Hepatocyte (in vitro differentiated cells): Measurements from ENCODE around the gene STK17B. TPM values are rescaled to one million over a fixed set of nuclear protein-coding genes. Genes with fewer than 3 reads are reported as not detected.
A peak's percentile ranks its signal among the peaks of the same experiment; 100 is the strongest.

Source experiments
- DNase-seq: peaks from one replicate; pipeline ENCODE4 v3.0.0-alpha.2; 2016; ENCODE audit warnings: low spot score
- H2AFZ ChIP-seq: fragments of 200-600 bp; sonication (generic); 2 replicates; pipeline ENCODE4 v1.6.0; 2016; ENCODE audit warnings: antibody characterized with exemption, mild to moderate bottlenecking
- H3K27ac ChIP-seq: fragments of 200-600 bp; sonication (generic); 2 replicates; pipeline ENCODE4 v1.5.1; 2016; ENCODE audit warnings: mild to moderate bottlenecking
- H3K27me3 ChIP-seq: fragments of 200-600 bp; sonication (generic); 2 replicates; pipeline ENCODE4 v1.6.1; 2016
- H3K36me3 ChIP-seq: fragments of 200-600 bp; sonication (generic); replicated peaks from 2 replicates; pipeline ENCODE4 v1.5.1; 2016; ENCODE audit warnings: low read depth; ENCODE audit not compliant: insufficient read depth
- H3K4me1 ChIP-seq: fragments of 200-600 bp; sonication (generic); 2 replicates; pipeline ENCODE4 v1.5.1; 2016; ENCODE audit warnings: mild to moderate bottlenecking, moderate library complexity; ENCODE audit not compliant: insufficient read depth
- H3K4me2 ChIP-seq: fragments of 200-600 bp; sonication (generic); 2 replicates; pipeline ENCODE4 v1.6.0; 2016
- H3K4me3 ChIP-seq: fragments of 200-600 bp; sonication (generic); 2 replicates; pipeline ENCODE4 v1.5.1; 2016; ENCODE audit warnings: mild to moderate bottlenecking
- H3K79me2 ChIP-seq: fragments of 200-600 bp; sonication (generic); 2 replicates; pipeline ENCODE4 v1.6.0; 2017; ENCODE audit warnings: mild to moderate bottlenecking
- H3K9me2 ChIP-seq: fragments of 200-600 bp; sonication (generic); replicated peaks from 2 replicates; pipeline ENCODE4 v1.6.0; 2017; ENCODE audit warnings: mild to moderate bottlenecking; ENCODE audit not compliant: insufficient read depth
- H3K9me3 ChIP-seq: fragments of 200-600 bp; sonication (generic); 2 replicates; pipeline ENCODE4 v1.5.1; 2016; ENCODE audit warnings: low read depth, mild to moderate bottlenecking
- H4K20me1 ChIP-seq: fragments of 200-600 bp; sonication (generic); 2 replicates; pipeline ENCODE4 v1.6.0; 2016; ENCODE audit warnings: mild to moderate bottlenecking; ENCODE audit not compliant: insufficient read depth, poor library complexity, severe bottlenecking
- EZH2 ChIP-seq: fragments of 200-600 bp; sonication (generic); IDR thresholded peaks from 2 replicates; pipeline ENCODE4 v1.6.1; 2016; ENCODE audit warnings: antibody characterized with exemption, mild to moderate bottlenecking, borderline replicate concordance
- EZH2phosphoT487 ChIP-seq: fragments of 200-600 bp; sonication (generic); IDR thresholded peaks from one replicate; pipeline ENCODE4 v1.6.1; 2018; ENCODE audit warnings: antibody characterized with exemption, mild to moderate bottlenecking, low read depth, moderate library complexity; ENCODE audit not compliant: unreplicated experiment, severe bottlenecking
- WGBS: methylation state at CpG from one replicate; pipeline ENCODE4 v1.1.6; 2016; ENCODE audit warnings: low lambda C conversion rate; ENCODE audit errors: missing lambda C conversion rate; 5-methylcytosine and 5-hydroxymethylcytosine counted together
- polyA plus RNA-seq: library from polyadenylated mRNA; unstranded; fragments of >200 nt; fragmentation: Nextera tagmentation; extraction: Ambion mirVana; gene quantifications from 2 replicates; pipeline ENCODE4 v1.2.1, GENCODE V29; 2016
- total RNA-seq: library from RNA; depleted of rRNA; stranded (reverse); fragments of >200 nt; gene quantifications from 2 replicates; pipeline ENCODE4 v1.2.3, GENCODE V29; 2014
- TF ChIP-seq, protein P1 (sequence below): fragments of 200-600 bp; sonication (generic); IDR thresholded peaks from 2 replicates; pipeline ENCODE4 v1.5.1; 2016; ENCODE audit warnings: antibody characterized with exemption, mild to moderate bottlenecking; ENCODE audit not compliant: poor library complexity

STK17B gene
- total RNA-seq (32.4 and 45.5 TPM in 2 replicates), polyA plus RNA-seq (6.4 and 7.2 TPM in 2 replicates)

DNA sequence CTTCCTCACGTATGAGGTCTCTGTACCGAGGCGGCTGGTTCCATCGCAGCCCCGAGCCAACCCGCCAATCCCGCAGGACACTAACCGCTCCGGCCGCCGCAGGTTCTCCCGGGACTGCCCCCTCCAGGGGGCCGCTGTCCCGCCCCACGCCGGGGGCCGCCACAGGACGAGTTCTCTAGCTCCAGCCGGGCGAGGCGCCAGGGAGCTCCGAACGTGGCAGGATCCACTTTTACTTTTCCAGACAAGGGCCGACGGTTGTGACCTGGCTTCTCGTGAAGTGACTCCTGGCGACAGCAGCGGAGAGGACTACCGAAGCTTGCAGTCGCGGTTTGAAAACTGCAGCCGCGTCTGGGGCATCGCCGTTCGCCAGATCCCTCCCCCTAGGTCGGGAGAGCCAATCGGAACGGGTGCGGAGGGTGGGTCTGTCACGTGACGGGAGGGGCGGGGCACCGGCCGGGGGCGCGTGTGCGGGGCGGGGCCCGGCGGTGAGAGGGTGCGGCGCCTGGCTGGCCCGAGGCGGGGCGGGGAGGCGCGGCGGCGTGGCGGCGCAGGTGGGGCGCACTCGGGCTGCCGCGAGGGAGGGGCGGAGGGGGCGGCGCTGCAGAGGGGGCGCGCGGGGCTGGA is at the start of gene STK17B:
Gene STK17B (minus strand): TSS at position 331 of the 624 bp plus-strand sequence. CDS start 8,195 bp downstream, outside the sequence.
- peak; percentile 97 for DNase-seq
- H3K4me3 ChIP-seq, result peak within 1 kb of the TSS; percentile 90
- H3K4me1 ChIP-seq, result no peaks in the 10 kb centered on the region
- no peaks in the 10 kb centered on the region for H3K27me3 ChIP-seq
- no peaks in the 10 kb centered on the region for H3K36me3 ChIP-seq
- H3K79me2 ChIP-seq, result peaks cover 42% of the 10 kb centered on the region
- no peak for TF ChIP-seq EZH2
- TF ChIP-seq EZH2phosphoT487, result no peak
- TF ChIP-seq, protein P1, sequence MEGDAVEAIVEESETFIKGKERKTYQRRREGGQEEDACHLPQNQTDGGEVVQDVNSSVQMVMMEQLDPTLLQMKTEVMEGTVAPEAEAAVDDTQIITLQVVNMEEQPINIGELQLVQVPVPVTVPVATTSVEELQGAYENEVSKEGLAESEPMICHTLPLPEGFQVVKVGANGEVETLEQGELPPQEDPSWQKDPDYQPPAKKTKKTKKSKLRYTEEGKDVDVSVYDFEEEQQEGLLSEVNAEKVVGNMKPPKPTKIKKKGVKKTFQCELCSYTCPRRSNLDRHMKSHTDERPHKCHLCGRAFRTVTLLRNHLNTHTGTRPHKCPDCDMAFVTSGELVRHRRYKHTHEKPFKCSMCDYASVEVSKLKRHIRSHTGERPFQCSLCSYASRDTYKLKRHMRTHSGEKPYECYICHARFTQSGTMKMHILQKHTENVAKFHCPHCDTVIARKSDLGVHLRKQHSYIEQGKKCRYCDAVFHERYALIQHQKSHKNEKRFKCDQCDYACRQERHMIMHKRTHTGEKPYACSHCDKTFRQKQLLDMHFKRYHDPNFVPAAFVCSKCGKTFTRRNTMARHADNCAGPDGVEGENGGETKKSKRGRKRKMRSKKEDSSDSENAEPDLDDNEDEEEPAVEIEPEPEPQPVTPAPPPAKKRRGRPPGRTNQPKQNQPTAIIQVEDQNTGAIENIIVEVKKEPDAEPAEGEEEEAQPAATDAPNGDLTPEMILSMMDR, result no peak
- peak within 1 kb of the TSS; percentile 90 for H3K4me2 ChIP-seq
- no peaks in the 10 kb centered on the region for H3K9me3 ChIP-seq
- peaks cover 8% of the 10 kb centered on the region for H4K20me1 ChIP-seq
- 1% methylated on average over 41 of the region's 72 CpGs for WGBS
- H3K9me2 ChIP-seq, result no peaks in the 10 kb centered on the region
- H2AFZ ChIP-seq, result peak within 1 kb of the TSS; percentile 89
- H3K27ac ChIP-seq, result peak within 1 kb of the TSS; percentile 93

DNA sequence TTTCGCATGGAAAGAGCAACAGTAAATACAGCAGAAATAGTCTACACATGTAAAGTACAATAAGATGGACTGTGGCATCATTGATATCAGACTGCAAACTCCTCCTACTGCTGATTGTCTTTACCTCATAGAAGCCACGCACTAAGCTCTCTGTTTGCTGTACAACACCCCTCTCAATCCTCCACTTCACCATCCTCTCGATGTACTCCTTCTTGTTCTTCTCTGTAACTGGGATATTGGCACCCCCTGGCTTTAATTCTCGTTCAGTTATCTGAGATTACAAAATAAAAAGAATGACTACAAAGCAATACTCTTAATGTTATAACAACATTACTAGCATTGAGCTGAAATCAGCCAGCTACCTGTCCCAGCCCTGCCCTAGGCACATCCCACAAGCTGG is 49.3 kb upstream of the STK17B start:
- WGBS, result 92% methylated on average over 4 of the region's 4 CpGs

DNA sequence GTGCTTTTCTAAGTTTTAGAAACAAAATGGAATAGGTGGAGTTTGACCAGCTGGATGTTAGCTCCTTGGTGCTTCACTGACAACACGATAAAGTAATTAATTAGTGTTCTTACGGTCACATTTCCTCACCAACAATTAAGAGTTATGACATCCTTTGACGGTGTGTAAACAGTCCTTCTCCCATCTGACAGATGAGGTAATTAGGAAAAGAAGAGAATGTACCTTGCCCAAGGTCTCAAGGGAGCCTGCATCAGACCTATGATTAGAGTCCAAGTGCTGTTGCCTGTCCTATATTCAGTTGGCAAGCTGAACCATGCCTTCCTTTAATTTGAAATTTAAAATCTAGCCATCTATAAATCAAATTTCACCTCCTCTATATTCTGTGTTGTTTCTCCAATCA is 48.3 kb upstream of the STK17B start:
- no peak overlapping the region for H3K4me3 ChIP-seq
- no peaks in the 10 kb centered on the region for H3K36me3 ChIP-seq
- 71% methylated on average over 3 of the region's 3 CpGs for WGBS
- H3K4me1 ChIP-seq, result no peaks in the 10 kb centered on the region
- H3K9me3 ChIP-seq, result no peaks in the 10 kb centered on the region
- no peak overlapping the region for H3K4me2 ChIP-seq
- no peak for DNase-seq
- TF ChIP-seq EZH2phosphoT487 (no peak), EZH2 (no peak)
- TF ChIP-seq, protein P1, result no peak
- H3K9me2 ChIP-seq, result no peaks in the 10 kb centered on the region
- no peaks in the 10 kb centered on the region for H3K27me3 ChIP-seq
- H2AFZ ChIP-seq, result no peak overlapping the region
- no peak overlapping the region for H3K27ac ChIP-seq
- H3K79me2 ChIP-seq, result no peaks in the 10 kb centered on the region
- H4K20me1 ChIP-seq, result no peaks in the 10 kb centered on the region

More for the DNA sequence above, 49.3 kb upstream of the STK17B start:
- H3K27me3 ChIP-seq, result no peaks in the 10 kb centered on the region
- no peaks in the 10 kb centered on the region for H3K9me2 ChIP-seq
- no peaks in the 10 kb centered on the region for H3K36me3 ChIP-seq
- H3K27ac ChIP-seq, result no peak overlapping the region
- no peak overlapping the region for H3K4me3 ChIP-seq
- TF ChIP-seq, protein P1, result no peak
- TF ChIP-seq EZH2, result no peak
- no peak for TF ChIP-seq EZH2phosphoT487
- H3K79me2 ChIP-seq, result no peaks in the 10 kb centered on the region
- H3K9me3 ChIP-seq, result no peaks in the 10 kb centered on the region
- DNase-seq, result no peak
- no peak overlapping the region for H3K4me2 ChIP-seq
- no peaks in the 10 kb centered on the region for H4K20me1 ChIP-seq
- H2AFZ ChIP-seq, result no peak overlapping the region
- H3K4me1 ChIP-seq, result no peaks in the 10 kb centered on the region

DNA sequence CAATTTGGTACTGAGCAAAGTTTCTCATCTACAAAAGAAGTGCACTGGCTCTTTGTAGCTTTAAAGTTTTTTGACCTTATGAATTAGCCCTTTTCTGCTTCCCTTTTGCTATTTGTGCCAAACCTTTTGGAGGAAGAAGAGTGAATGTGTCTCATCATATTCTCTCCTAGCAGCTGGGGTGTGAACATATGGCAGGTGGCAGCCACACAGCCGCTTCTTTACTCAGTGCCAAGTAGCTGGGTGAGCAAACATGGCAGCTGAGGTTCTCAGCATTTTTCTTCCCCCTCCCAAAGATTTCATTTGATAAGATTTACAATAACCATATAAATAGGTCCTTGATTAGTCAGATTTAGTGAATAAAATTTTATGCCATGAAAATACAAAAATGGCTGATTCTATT is 46.7 kb upstream of the STK17B start:
- no peaks in the 10 kb centered on the region for H3K4me1 ChIP-seq
- H3K9me2 ChIP-seq, result no peaks in the 10 kb centered on the region
- H3K27ac ChIP-seq, result no peak overlapping the region
- H3K27me3 ChIP-seq, result no peaks in the 10 kb centered on the region
- WGBS, result 100% methylated on average over 1 of the region's 1 CpG
- H3K4me3 ChIP-seq, result no peak overlapping the region
- H2AFZ ChIP-seq, result no peak overlapping the region
- no peaks in the 10 kb centered on the region for H4K20me1 ChIP-seq
- H3K79me2 ChIP-seq, result no peaks in the 10 kb centered on the region
- TF ChIP-seq, protein P1, result no peak
- no peak for TF ChIP-seq EZH2phosphoT487
- TF ChIP-seq EZH2, result no peak
- no peaks in the 10 kb centered on the region for H3K36me3 ChIP-seq
- H3K9me3 ChIP-seq, result no peaks in the 10 kb centered on the region
- H3K4me2 ChIP-seq, result no peak overlapping the region
- no peak for DNase-seq
